CD4-positive, alpha-beta memory T cell (primary cell): Measurements from ENCODE around the gene CPLX3. TPM values are rescaled to one million over a fixed set of nuclear protein-coding genes. Genes with fewer than 3 reads are reported as not detected.
A peak's percentile ranks its signal among the peaks of the same experiment; 100 is the strongest.
"Not testable (repeated sequence)": the region's sequence is repeated elsewhere in the genome, so short reads cannot be mapped to it uniquely, and the experiment has no call there.

Experiments used
- CTCF ChIA-PET: fragments of 350-600 bp; sonication (Branson Sonifier 250); formaldehyde crosslinking; loops from one replicate; lab custom pipeline; 2021; ENCODE audit warnings: inconsistent platforms; ENCODE audit not compliant: partially characterized antibody; lab: Charles Lee
- POLR2A ChIA-PET: fragments of 350-600 bp; sonication (Branson Sonifier 250); formaldehyde crosslinking; loops from one replicate; lab custom pipeline; 2021; ENCODE audit not compliant: partially characterized antibody; lab: Charles Lee
- DNase-seq, 5 donors: peaks; one replicate each; pipeline versions ENCODE4 v3.0.0 to v3.0.0-alpha.2; 2020 to 2022; ENCODE audit warnings: mixed read lengths in 1 of 5
- H3K27ac ChIP-seq: one replicate; pipeline ENCODE4 v1.7.0; 2013; ENCODE audit warnings: low read depth, low read length
- H3K27me3 ChIP-seq: 2 replicates; pipeline ENCODE4 v1.7.0; 2013; ENCODE audit warnings: mild to moderate bottlenecking, low read length, moderate library complexity; ENCODE audit not compliant: insufficient read depth
- H3K36me3 ChIP-seq: 2 replicates; pipeline ENCODE4 v1.7.0; 2013; ENCODE audit warnings: mild to moderate bottlenecking, low read length, moderate library complexity; ENCODE audit not compliant: insufficient read depth
- H3K4me1 ChIP-seq: 2 replicates; pipeline ENCODE4 v1.7.0; 2013; ENCODE audit warnings: mild to moderate bottlenecking, low read length, moderate library complexity; ENCODE audit not compliant: insufficient read depth
- H3K4me3 ChIP-seq, 2 donors: one replicate each; pipeline ENCODE4 v1.7.0; 2013; ENCODE audit warnings: low read length in 2 of 2, mild to moderate bottlenecking in 1 of 2
- H3K9me3 ChIP-seq, 2 donors: one replicate each; pipeline ENCODE4 v1.7.0; 2013; ENCODE audit warnings: low read length in 2 of 2, control low read depth in 1 of 2; ENCODE audit not compliant: control insufficient read depth in 1 of 2
- H3K27ac Mint-ChIP-seq, 7 donors: one replicate each; pipeline ENCODE4 v1.8.0; 2020 to 2021; ENCODE audit warnings: mixed read lengths in 7 of 7, mild to moderate bottlenecking in 6 of 7, inconsistent platforms in 3 of 7, moderate library complexity in 3 of 7
- H3K27me3 Mint-ChIP-seq, 2 donors: one replicate each; pipeline ENCODE4 v1.8.0; 2020 to 2021; ENCODE audit warnings: mixed read lengths in 2 of 2
- H3K36me3 Mint-ChIP-seq, 2 donors: one replicate each; pipeline ENCODE4 v1.8.0; 2020 to 2021; ENCODE audit warnings: mixed read lengths in 2 of 2, inconsistent platforms in 1 of 2, mild to moderate bottlenecking in 1 of 2
- H3K4me1 Mint-ChIP-seq, 4 donors: one replicate each; pipeline ENCODE4 v1.8.0; 2020 to 2021; ENCODE audit warnings: mixed read lengths in 4 of 4, mild to moderate bottlenecking in 1 of 4
- H3K4me3 Mint-ChIP-seq, 8 donors: one replicate each; pipeline ENCODE4 v1.8.0; 2020 to 2021; ENCODE audit warnings: mixed read lengths in 8 of 8, mild to moderate bottlenecking in 7 of 8, moderate library complexity in 6 of 8, inconsistent platforms in 3 of 8
- H3K9me3 Mint-ChIP-seq, 8 donors: one replicate each; pipeline ENCODE4 v1.8.0; 2020 to 2021; ENCODE audit warnings: mixed read lengths in 8 of 8, mild to moderate bottlenecking in 5 of 8, inconsistent platforms in 3 of 8, moderate library complexity in 1 of 8
- intact Hi-C: fragments of 100-400 bp; cut with micrococcal nuclease; formaldehyde crosslinking; loops from one replicate; pipeline ENCODE4 v1.15.1; 2023
- polyA plus RNA-seq, 2 donors: library from polyadenylated mRNA; unstranded; fragments of 300-500 nt; fragmentation: Illumina TruSeq; gene quantifications; one replicate each; pipeline ENCODE4 v1.2.3, GENCODE V29; 2021
- total RNA-seq, 2 experiments: library from RNA; stranded (reverse); gene quantifications; one replicate each; pipeline ENCODE4 v1.2.3, GENCODE V29; 2021

CPLX3 gene
- total and polyA plus RNA-seq, 4 experiments from 2014 or later, result not detected

DNA sequence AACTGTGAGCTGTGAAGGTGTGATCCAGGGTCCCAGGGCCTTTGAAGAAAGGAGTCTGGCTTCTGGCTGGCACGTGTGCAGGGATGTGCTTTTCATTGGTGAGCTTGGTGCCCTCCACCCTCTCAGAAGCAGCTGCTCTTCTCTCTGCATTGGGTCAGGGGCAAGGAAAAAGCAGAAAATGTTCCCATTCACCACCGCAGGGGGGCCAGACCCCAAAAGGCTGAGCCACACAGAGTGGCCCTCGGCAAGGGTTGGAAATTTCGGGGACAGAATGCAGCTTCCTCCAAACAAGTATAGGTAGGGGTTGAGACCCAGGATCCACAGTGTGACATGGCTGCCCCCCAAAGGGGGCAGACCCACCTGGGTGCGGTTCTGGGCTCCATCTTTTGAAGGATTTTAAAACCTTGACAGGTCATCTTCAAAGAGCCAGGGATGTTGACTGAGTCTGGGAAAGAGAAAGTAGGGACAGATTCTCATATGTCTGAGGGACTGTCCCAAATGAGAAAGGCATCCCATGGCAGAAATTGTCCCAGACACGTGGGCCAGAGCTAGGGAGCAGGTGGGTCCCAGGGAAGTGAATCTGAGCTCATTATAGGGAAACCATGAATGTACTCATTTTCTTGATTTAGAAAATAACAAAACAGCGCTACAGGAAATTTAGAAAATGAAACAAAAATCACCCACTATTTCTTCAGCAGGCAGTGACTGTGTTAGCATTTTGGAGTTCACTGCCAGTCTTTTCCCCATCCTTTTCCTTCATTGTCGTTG, 41.8 kb upstream of the CPLX3 start:
- intact Hi-C loops, result loop anchor here (5.0 kb wide), 2 partner anchors 153 to 167 kb away; partner anchors contain the start of genes CLK3 and COX5A
- no peaks in the 10 kb centered on the region for H3K27me3 Mint-ChIP-seq
- H3K9me3 Mint-ChIP-seq, result peaks cover 0 to 3% (median 0%) of the 10 kb centered on the region in 8 donors
- Histone ChIP-seq H3K27ac (peak overlapping the region; percentile 86), H3K4me3 (peak overlapping the region; percentile 63 to 93), H3K36me3 (no peaks in the 10 kb centered on the region), H3K9me3 (no peaks in the 10 kb centered on the region), H3K4me1 (peaks cover 80% of the 10 kb centered on the region), H3K27me3 (no peaks in the 10 kb centered on the region)
- H3K27ac Mint-ChIP-seq, result peak overlapping the region; percentile 95 to 99 (median 98)
- peaks cover 4 to 48% of the 10 kb centered on the region in 2 donors for H3K36me3 Mint-ChIP-seq
- CTCF ChIA-PET, result interaction anchor here (1.0 to 36.4 kb wide), 6 partner anchors 6 to 165 kb away, joined by 3 to 1908 read pairs (median 5); partner anchors contain the start of genes CSK and LMAN1L
- DNase-seq, result no peak
- peak overlapping the region; percentile 85 to 97 (median 95) for H3K4me3 Mint-ChIP-seq
- POLR2A ChIA-PET, result interaction anchor here (0.7 to 24.9 kb wide), 14 partner anchors 4 to 669 kb away, joined by 3 to 1342 read pairs (median 4); partner anchors contain the start of genes CSK, FAM219B, MAN2C1 and SIN3A
- peaks cover 34 to 90% (median 58%) of the 10 kb centered on the region in 4 donors for H3K4me1 Mint-ChIP-seq

GRCh38 chr15:74785194-74786032, 41.0 kb upstream of the CPLX3 start:
- peaks cover 80% of the 10 kb centered on the region for H3K4me1 ChIP-seq
- DNase-seq, result peak; percentile 41 to 75 (median 51)
- POLR2A ChIA-PET, result interaction anchor here (0.9 to 24.9 kb wide), 13 partner anchors 5 to 668 kb away, joined by 3 to 1342 read pairs (median 5); partner anchors contain the start of genes CLK3, CSK, SIN3A and UBL7
- CTCF ChIA-PET, result interaction anchor here (1.4 to 36.4 kb wide), 4 partner anchors 7 to 116 kb away, joined by 3 to 1908 read pairs (median 956); partner anchors contain the start of genes CSK and LMAN1L
- intact Hi-C loops, result loop anchor here (2.0 to 5.0 kb wide), 3 partner anchors 57 to 168 kb away; partner anchors contain the start of genes CLK3, COX5A and ULK3
- peaks cover 30 to 90% (median 57%) of the 10 kb centered on the region in 4 donors for H3K4me1 Mint-ChIP-seq
- no peaks in the 10 kb centered on the region for H3K36me3 ChIP-seq
- H3K27me3 ChIP-seq, result no peaks in the 10 kb centered on the region
- H3K27ac ChIP-seq, result peak overlapping the region; percentile 86
- peak overlapping the region; percentile 95 to 99 (median 98) for H3K27ac Mint-ChIP-seq
- no peaks in the 10 kb centered on the region for H3K9me3 ChIP-seq
- H3K4me3 Mint-ChIP-seq, result peak overlapping the region; percentile 85 to 97 (median 95)
- H3K36me3 Mint-ChIP-seq, result peaks cover 4 to 48% of the 10 kb centered on the region in 2 donors
- H3K4me3 ChIP-seq, result peak overlapping the region; percentile 63 to 93
- no peaks in the 10 kb centered on the region for H3K27me3 Mint-ChIP-seq
- peaks cover 0 to 3% (median 0%) of the 10 kb centered on the region in 8 donors for H3K9me3 Mint-ChIP-seq

DNA sequence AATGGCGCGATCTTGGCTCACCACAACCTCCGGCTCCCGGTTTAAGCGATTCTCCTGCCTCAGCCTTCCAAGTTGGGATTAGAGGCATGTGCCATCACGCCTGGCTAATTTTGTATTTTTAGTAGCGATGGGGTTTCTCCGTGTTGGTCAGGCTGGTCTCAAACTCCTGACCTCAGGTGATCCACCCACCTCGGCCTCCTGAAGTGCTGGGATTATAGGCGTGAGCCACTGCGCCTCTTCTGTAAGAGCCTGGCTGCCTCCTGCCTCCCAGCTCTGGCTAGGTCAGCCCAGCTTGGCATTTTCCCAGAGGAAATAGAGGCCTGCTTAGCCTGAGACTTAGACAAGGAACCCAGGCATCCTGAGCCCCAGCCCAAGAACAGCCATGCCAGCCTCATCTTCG, 40.3 kb upstream of the CPLX3 start:
- peak overlapping the region; percentile 55 to 69 for H3K4me3 ChIP-seq
- H3K4me3 Mint-ChIP-seq, result peak overlapping the region; percentile 85 to 97 (median 95)
- ChIA-PET CTCF (interaction anchor here (31.6 to 36.4 kb wide), 2 partner anchors 7 to 9 kb away, joined by 1908 read pairs; partner anchors contain the start of genes CSK and LMAN1L), POLR2A (interaction anchor here (0.6 to 24.9 kb wide), 12 partner anchors 4 to 670 kb away, joined by 3 to 1342 read pairs (median 13); partner anchors contain the start of genes CLK3, CSK, SIN3A and ULK3)
- not testable (repeated sequence) for H3K27me3 ChIP-seq, H3K36me3 ChIP-seq, H3K9me3 Mint-ChIP-seq, H3K27me3 Mint-ChIP-seq, DNase-seq, H3K9me3 ChIP-seq
- H3K27ac Mint-ChIP-seq, result peak overlapping the region; percentile 95 to 99 (median 98)
- H3K4me1 ChIP-seq, result peaks cover 80% of the 10 kb centered on the region
- H3K27ac ChIP-seq, result peak overlapping the region; percentile 86
- intact Hi-C loops, result loop anchor here (2.0 to 5.0 kb wide), 3 partner anchors 57 to 169 kb away; partner anchors contain the start of genes CLK3, COX5A and ULK3
- H3K36me3 Mint-ChIP-seq, result peaks cover 4 to 51% of the 10 kb centered on the region in 2 donors
- H3K4me1 Mint-ChIP-seq, result peaks cover 29 to 90% (median 56%) of the 10 kb centered on the region in 4 donors

- Histone ChIP-seq H3K9me3 (no peaks in the 10 kb centered on the region), H3K4me1 (peaks cover 81% of the 10 kb centered on the region), H3K36me3 (peaks cover under 1% of the 10 kb centered on the region), H3K27ac (peak overlapping the region; percentile 86), H3K27me3 (no peaks in the 10 kb centered on the region), H3K4me3 (peak overlapping the region; percentile 55 to 69)
- Mint-ChIP-seq H3K4me1 (peaks cover 32 to 90% (median 59%) of the 10 kb centered on the region in 4 donors), H3K9me3 (peaks cover 0 to 3% (median 0%) of the 10 kb centered on the region in 8 donors), H3K27ac (peak overlapping the region; percentile 95 to 99 (median 98)), H3K4me3 (peak overlapping the region; percentile 85 to 96 (median 92)), H3K27me3 (no peaks in the 10 kb centered on the region), H3K36me3 (peaks cover 9 to 52% of the 10 kb centered on the region in 2 donors)
- no peak for DNase-seq
- intact Hi-C loops, result loop anchor here (2.0 to 5.0 kb wide), 3 partner anchors 56 to 169 kb away; partner anchors contain the start of genes CLK3, COX5A and ULK3
- CTCF ChIA-PET, result interaction anchor here (0.9 to 36.4 kb wide), 10 partner anchors 8 to 660 kb away, joined by 3 to 1908 read pairs (median 7); partner anchors contain the start of genes CLK3, COX5A, CSK and LMAN1L
- POLR2A ChIA-PET, result interaction anchor here (0.6 to 24.9 kb wide), 19 partner anchors 3 to 669 kb away, joined by 3 to 1342 read pairs (median 8); partner anchors contain the start of genes ARID3B, CLK3, COX5A and CSK
Measured at GRCh38 chr15:74786551-74787165, 39.8 kb upstream of the CPLX3 start.

- Mint-ChIP-seq H3K9me3 (peaks cover 0 to 3% (median 0%) of the 10 kb centered on the region in 8 donors), H3K4me1 (peaks cover 39 to 97% (median 66%) of the 10 kb centered on the region in 4 donors), H3K27ac (peak overlapping the region; percentile 95 to 99 (median 98)), H3K4me3 (peak overlapping the region; percentile 85 to 96 (median 92)), H3K27me3 (no peaks in the 10 kb centered on the region), H3K36me3 (peaks cover 13 to 58% of the 10 kb centered on the region in 2 donors)
- peak; percentile 94 to 99 (median 96) for DNase-seq
- Histone ChIP-seq H3K27ac (peak overlapping the region; percentile 86), H3K4me3 (peak overlapping the region; percentile 55 to 69), H3K9me3 (no peaks in the 10 kb centered on the region), H3K36me3 (peaks cover 8% of the 10 kb centered on the region), H3K27me3 (no peaks in the 10 kb centered on the region), H3K4me1 (peaks cover 89% of the 10 kb centered on the region)
- intact Hi-C loops, result loop anchor here (2.0 to 5.0 kb wide), 3 partner anchors 55 to 170 kb away; partner anchors contain the start of genes CLK3, COX5A and ULK3
- ChIA-PET CTCF (interaction anchor here (0.7 to 36.4 kb wide), 19 partner anchors 8 to 659 kb away, joined by 3 to 1908 read pairs (median 4); partner anchors contain the start of genes CLK3, COX5A, CSK and LMAN1L), POLR2A (interaction anchor here (0.7 to 24.9 kb wide), 24 partner anchors 3 to 667 kb away, joined by 3 to 1342 read pairs (median 6); partner anchors contain the start of genes ARID3B, C15orf39, CLK3 and COX5A)
Measured at GRCh38 chr15:74787251-74788041, 39.0 kb upstream of the CPLX3 start.
